SK-N-SH (cell line): ENCODE results near the gene NACA2. TPM values are rescaled to one million over a fixed set of nuclear protein-coding genes. Genes with fewer than 3 reads are reported as not detected.

Experiments used
- CTCF ChIA-PET: fragments of 300-600, 350-600 bp; formaldehyde crosslinking; extraction: SDS; loops from one replicate; lab custom pipeline; 2021; lab: Yijun Ruan, JAX
- POLR2A ChIA-PET: fragments of 350-600 bp; sonication (Branson Sonifier 250); formaldehyde crosslinking; extraction: SDS; loops from one replicate; lab custom pipeline; 2020; ENCODE audit warnings: antibody characterized with exemption, inconsistent platforms; lab: Yijun Ruan, JAX
- DNase-seq: peaks from one replicate; pipeline ENCODE4 v3.0.0; 2012
- H2AFZ ChIP-seq: fragments of 200-600 bp; sonication (generic); 2 replicates; pipeline ENCODE4 v1.8.1; 2016; ENCODE audit warnings: antibody characterized with exemption, mild to moderate bottlenecking, low read depth
- H3F3A ChIP-seq: fragments of 200-600 bp; sonication (generic); replicated peaks from 2 replicates; pipeline ENCODE3; 2016; ENCODE audit warnings: antibody characterized with exemption, mild to moderate bottlenecking; ENCODE audit not compliant: insufficient read depth
- H3K27ac ChIP-seq, 2 experiments: fragments of 200-500 bp in 1 of 2; fragments of 200-600 bp in 1 of 2; sonication (Bioruptor generic) in 1 of 2; sonication (generic), shearing (Covaris generic) in 1 of 2; 2 replicates each; pipeline versions ENCODE4 v1.5.1 to v1.6.1; 2014 to 2016; ENCODE audit warnings: low read depth in 2 of 2, inconsistent platforms in 1 of 2, low read length in 1 of 2, mild to moderate bottlenecking in 1 of 2, mixed read lengths in 1 of 2
- H3K27me3 ChIP-seq: fragments of 200-600 bp; sonication (generic), shearing (Covaris generic); 2 replicates; pipeline ENCODE4 v1.6.1; 2016; ENCODE audit warnings: mixed run types; ENCODE audit not compliant: insufficient read depth
- H3K36me3 ChIP-seq, 2 experiments: fragments of 200-500 bp in 1 of 2; fragments of 200-600 bp in 1 of 2; sonication (Bioruptor generic) in 1 of 2; sonication (generic) in 1 of 2; replicated peaks in 1 of 2; 2 replicates each; pipeline versions ENCODE3 to v1.5.1; 2014 to 2016; ENCODE audit warnings: low read length in 1 of 2, mild to moderate bottlenecking in 1 of 2; ENCODE audit not compliant: insufficient read depth in 2 of 2, control insufficient read depth in 1 of 2
- H3K4me1 ChIP-seq, 2 experiments: fragments of 200-500 bp in 1 of 2; fragments of 200-600 bp in 1 of 2; sonication (Bioruptor generic) in 1 of 2; sonication (generic), shearing (Covaris generic) in 1 of 2; 2 replicates each; pipeline versions ENCODE4 v1.5.1 to v1.6.1; 2014 to 2016; ENCODE audit warnings: low read depth in 1 of 2, low read length in 1 of 2, mixed run types in 1 of 2; ENCODE audit not compliant: insufficient read depth in 2 of 2, control insufficient read depth in 1 of 2
- H3K4me2 ChIP-seq: fragments of 200-600 bp; sonication (generic), shearing (Covaris generic); 2 replicates; pipeline ENCODE4 v1.6.1; 2017; ENCODE audit warnings: mixed run types
- H3K4me3 ChIP-seq, 2 experiments: fragments of 200-500 bp in 1 of 2; fragments of 200-600 bp in 1 of 2; sonication (Bioruptor generic) in 1 of 2; sonication (generic), shearing (Covaris generic) in 1 of 2; 2 replicates each; pipeline versions ENCODE4 v1.5.1 to v1.8.1; 2014 to 2016; ENCODE audit warnings: low read depth in 2 of 2, inconsistent platforms in 1 of 2, low read length in 1 of 2, mild to moderate bottlenecking in 1 of 2, mixed read lengths in 1 of 2, moderate library complexity in 1 of 2
- H3K79me2 ChIP-seq: fragments of 200-600 bp; sonication (generic); 2 replicates; pipeline ENCODE4 v1.8.1; 2017; ENCODE audit warnings: mild to moderate bottlenecking; ENCODE audit not compliant: insufficient read depth
- H3K9ac ChIP-seq: fragments of 200-600 bp; sonication (generic); 2 replicates; pipeline ENCODE4 v1.6.1; 2017; ENCODE audit warnings: mixed run types
- H3K9me2 ChIP-seq: fragments of 200-600 bp; sonication (generic); 2 replicates; pipeline ENCODE4 v1.6.1; 2017; ENCODE audit warnings: mixed run types
- H3K9me3 ChIP-seq: fragments of 200-600 bp; sonication (generic); 2 replicates; pipeline ENCODE4 v1.6.1; 2017; ENCODE audit warnings: mixed run types, mild to moderate bottlenecking, moderate library complexity
- H4K20me1 ChIP-seq: fragments of 200-600 bp; sonication (generic); 2 replicates; pipeline ENCODE4 v1.6.1; 2017; ENCODE audit warnings: mild to moderate bottlenecking, mixed run types; ENCODE audit not compliant: insufficient read depth
- CHD2 ChIP-seq: fragments of 150-350 bp; IDR thresholded peaks from 2 replicates; pipeline ENCODE4 v1.6.1; 2018; ENCODE audit warnings: low read length; ENCODE audit not compliant: partially characterized antibody
- EP300 ChIP-seq, 2 experiments: IDR thresholded peaks; 2 replicates each; pipeline versions ENCODE4 v1.4.0 to v1.6.1; 2012; ENCODE audit warnings: borderline replicate concordance in 1 of 2, low read depth in 1 of 2, low read length in 1 of 2
- EZH2phosphoT487 ChIP-seq: fragments of 200-600 bp; sonication (generic); IDR thresholded peaks from 2 replicates; pipeline ENCODE4 v1.6.1; 2017; ENCODE audit warnings: low read depth, mixed run types, mild to moderate bottlenecking, antibody characterized with exemption, moderate library complexity, borderline replicate concordance
- FOSL2 ChIP-seq: IDR thresholded peaks from 2 replicates; pipeline ENCODE4 v1.4.0; 2012; ENCODE audit warnings: low read depth, mild to moderate bottlenecking, moderate library complexity, borderline replicate concordance
- FOXJ3 ChIP-seq: sonication (generic); formaldehyde crosslinking; IDR thresholded peaks from 2 replicates; pipeline ENCODE4 v1.5.1; 2020; ENCODE audit warnings: mild to moderate bottlenecking, missing genetic modification reagents
- FOXM1 ChIP-seq: IDR thresholded peaks from 2 replicates; pipeline ENCODE4 v1.4.0; 2012; ENCODE audit warnings: low read depth, mild to moderate bottlenecking
- JUND ChIP-seq: IDR thresholded peaks from 2 replicates; pipeline ENCODE4 v1.4.0; 2012
- MAX ChIP-seq: IDR thresholded peaks from 2 replicates; pipeline ENCODE4 v1.4.0; 2012; ENCODE audit warnings: low read depth
- MEF2A ChIP-seq: IDR thresholded peaks from 2 replicates; pipeline ENCODE4 v1.4.0; 2012; ENCODE audit warnings: low read depth, borderline replicate concordance
- MXI1 ChIP-seq: IDR thresholded peaks from 2 replicates; pipeline ENCODE4 v1.6.1; 2012; ENCODE audit warnings: mild to moderate bottlenecking, low read depth, low read length, improper control_type of control experiment
- NRF1 ChIP-seq: IDR thresholded peaks from 2 replicates; pipeline ENCODE4 v1.6.1; 2012; ENCODE audit warnings: low read depth, mild to moderate bottlenecking, low read length
- POLR2AphosphoS5 ChIP-seq: IDR thresholded peaks from 2 replicates; pipeline ENCODE4 v1.6.1; 2012; ENCODE audit warnings: low read depth, low read length
- RAD21 ChIP-seq: IDR thresholded peaks from 2 replicates; pipeline ENCODE4 v1.6.1; 2012; ENCODE audit warnings: mild to moderate bottlenecking, low read length
- RFX5 ChIP-seq: IDR thresholded peaks from 2 replicates; pipeline ENCODE4 v1.6.1; 2012; ENCODE audit warnings: mild to moderate bottlenecking, improper control_type of control experiment, low read length
- SMC3 ChIP-seq: IDR thresholded peaks from 2 replicates; pipeline ENCODE4 v1.6.1; 2012; ENCODE audit warnings: low read depth, low read length, improper control_type of control experiment
- TAF1 ChIP-seq: IDR thresholded peaks from 2 replicates; pipeline ENCODE4 v1.6.1; 2012; ENCODE audit warnings: low read depth, mild to moderate bottlenecking, low read length, moderate library complexity, borderline replicate concordance
- TEAD4 ChIP-seq: IDR thresholded peaks from 2 replicates; pipeline ENCODE4 v1.4.0; 2012; ENCODE audit warnings: mild to moderate bottlenecking, borderline replicate concordance; ENCODE audit not compliant: insufficient read depth
- USF1 ChIP-seq: IDR thresholded peaks from 2 replicates; pipeline ENCODE4 v1.4.0; 2012; ENCODE audit warnings: low read depth, borderline replicate concordance
- USF2 ChIP-seq: fragments of 150-350 bp; IDR thresholded peaks from 2 replicates; pipeline ENCODE4 v1.6.1; 2017; ENCODE audit warnings: antibody characterized with exemption, low read length, low read depth, borderline replicate concordance
- YY1 ChIP-seq: IDR thresholded peaks from 2 replicates; pipeline ENCODE4 v1.4.0; 2012; ENCODE audit warnings: low read depth, mild to moderate bottlenecking
- ZBTB33 ChIP-seq: IDR thresholded peaks from 2 replicates; pipeline ENCODE4 v1.4.0; 2012; ENCODE audit warnings: low read depth, borderline replicate concordance
- WGBS: methylation state at CpG from one replicate; pipeline ENCODE4 v1.1.6; 2017; ENCODE audit warnings: low lambda C conversion rate; 5-methylcytosine and 5-hydroxymethylcytosine counted together
- polyA plus RNA-seq, 3 experiments: library from polyadenylated mRNA; depleted of rRNA; stranded (reverse); fragments of >200 nt; gene quantifications; 2 replicates each; pipeline ENCODE4 v1.2.3, GENCODE V29; 2012

NACA2 gene
- polyA plus RNA-seq, 1 of the 3 experiments (the other 2 are of a cell fraction): not detected

- TF ChIP-seq EZH2phosphoT487 (no peak), POLR2AphosphoS5 (no peak), FOXJ3 (no peak), TAF1 (no peak), JUND (no peak), USF1 (no peak)
- TF ChIP-seq, all 33 proteins: peak for 0
Observed at GRCh38 chr17:61619953-61620352, 28.9 kb upstream of the NACA2 start (continued).

- POLR2A ChIA-PET: no interaction called here
- no peak for DNase-seq
Observed at GRCh38 chr17:61619493-61619892, 28.5 kb upstream of the NACA2 start.

More at GRCh38 chr17:61619493-61619892, 28.5 kb upstream of the NACA2 start:
- peaks cover 5% of the 10 kb centered on the region for H3F3A ChIP-seq
- no peaks in the 10 kb centered on the region for H3K79me2 ChIP-seq
- no peak overlapping the region for H3K27ac ChIP-seq
- H4K20me1 ChIP-seq: no peaks in the 10 kb centered on the region
- H3K4me3 ChIP-seq: no peak overlapping the region
- peaks cover 28% of the 10 kb centered on the region for H3K9me3 ChIP-seq
- no peak overlapping the region for H2AFZ ChIP-seq
- H3K9ac ChIP-seq: no peak overlapping the region
- H3K4me1 ChIP-seq: no peaks in the 10 kb centered on the region; a peak in 2 of 4 replicates
- H3K9me2 ChIP-seq: no peaks in the 10 kb centered on the region
- H3K27me3 ChIP-seq: no peaks in the 10 kb centered on the region
- no peak for TF ChIP-seq MXI1
- no peak for TF ChIP-seq ZBTB33
- TF ChIP-seq CHD2: no peak
- no peak for TF ChIP-seq FOXM1
- TF ChIP-seq RAD21: no peak
- no peak for TF ChIP-seq YY1
- TF ChIP-seq FOSL2: no peak
- no peak for TF ChIP-seq USF1
- no peak for TF ChIP-seq EZH2phosphoT487
- no peak for TF ChIP-seq EP300 (IDR thresholded peaks at IDR 0.05; ENCODE audit: borderline replicate concordance in 1 of 2, low read depth in 1 of 2, low read length in 1 of 2)
- TF ChIP-seq SMC3: no peak
- TF ChIP-seq NRF1: no peak
- TF ChIP-seq MAX: no peak
- TF ChIP-seq TEAD4: no peak
- no peak for TF ChIP-seq POLR2AphosphoS5
- TF ChIP-seq FOXJ3: no peak
- no peak for TF ChIP-seq USF2
- TF ChIP-seq MEF2A: no peak
- TF ChIP-seq RFX5: no peak
- TF ChIP-seq, all 33 proteins: peak for 0
- WGBS: 13% methylated on average over 1 of the region's 1 CpG
- Histone ChIP-seq H3K4me2 (no peak overlapping the region), H3K36me3 (peaks cover 0 to 7% of the 10 kb centered on the region in 2 experiments)
- CTCF ChIA-PET: no interaction called here
